ENCODE results near the gene KCND2. TPM values are rescaled to one million over a fixed set of nuclear protein-coding genes. Genes with fewer than 3 reads are reported as not detected.
A peak's percentile ranks its signal among the peaks of the same experiment; 100 is the strongest.

Gene KCND2
- total RNA-seq, 1 experiment from 2014 or later, result 0.72 TPM

DNA sequence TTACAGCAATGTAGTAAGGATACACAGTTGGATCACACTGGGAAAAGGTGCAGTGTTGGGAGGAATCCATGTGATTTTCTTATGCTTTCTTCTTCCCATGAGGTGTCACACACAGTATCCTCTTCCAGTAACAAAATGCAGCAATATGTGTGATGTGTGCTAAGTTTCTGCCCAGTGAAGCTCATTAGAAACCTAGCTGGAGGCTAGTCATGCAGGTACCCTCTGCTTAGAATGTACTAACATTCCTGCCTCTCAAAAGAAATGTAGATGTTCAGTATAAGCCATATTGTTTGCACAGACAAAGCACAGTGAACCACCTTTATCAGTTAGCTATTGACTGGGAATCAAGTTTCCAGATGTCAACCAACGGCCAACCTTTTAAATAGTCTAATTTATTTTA, 12.9 kb upstream of the KCND2 start:
- Histone ChIP-seq H4K20me1 (ENCODE audit: insufficient read depth) (no peaks in the 10 kb centered on the region), H3K79me2 (ENCODE audit: low read depth) (no peaks in the 10 kb centered on the region), H3K27ac (no peak overlapping the region), H3K9me2 (ENCODE audit: insufficient read depth) (no peaks in the 10 kb centered on the region), H3K36me3 (ENCODE audit: low read depth) (no peaks in the 10 kb centered on the region), H3K4me3 (no peak overlapping the region), H3K27me3 (ENCODE audit: insufficient read depth, low read depth) (no peaks in the 10 kb centered on the region), H3K9me3 (ENCODE audit: insufficient read depth, low read depth) (no peaks in the 10 kb centered on the region), H2AFZ (no peak overlapping the region), H3K4me2 (no peak overlapping the region), H3F3A (ENCODE audit: insufficient read depth, low read depth) (no peaks in the 10 kb centered on the region), H3K4me1 (replicated peaks; ENCODE audit: insufficient read depth) (no peaks in the 10 kb centered on the region)
- DNase-seq, result no peak
- intact Hi-C loops (cut with micrococcal nuclease; ENCODE audit: unreplicated experiment), result no loop called here
- POLR2A ChIA-PET (ENCODE audit: unreplicated experiment), result no interaction called here
- BruUV-seq (replicated peaks), result no TSS peak
- CTCF ChIA-PET, result no interaction called here
- TF ChIP-seq, protein P1, sequence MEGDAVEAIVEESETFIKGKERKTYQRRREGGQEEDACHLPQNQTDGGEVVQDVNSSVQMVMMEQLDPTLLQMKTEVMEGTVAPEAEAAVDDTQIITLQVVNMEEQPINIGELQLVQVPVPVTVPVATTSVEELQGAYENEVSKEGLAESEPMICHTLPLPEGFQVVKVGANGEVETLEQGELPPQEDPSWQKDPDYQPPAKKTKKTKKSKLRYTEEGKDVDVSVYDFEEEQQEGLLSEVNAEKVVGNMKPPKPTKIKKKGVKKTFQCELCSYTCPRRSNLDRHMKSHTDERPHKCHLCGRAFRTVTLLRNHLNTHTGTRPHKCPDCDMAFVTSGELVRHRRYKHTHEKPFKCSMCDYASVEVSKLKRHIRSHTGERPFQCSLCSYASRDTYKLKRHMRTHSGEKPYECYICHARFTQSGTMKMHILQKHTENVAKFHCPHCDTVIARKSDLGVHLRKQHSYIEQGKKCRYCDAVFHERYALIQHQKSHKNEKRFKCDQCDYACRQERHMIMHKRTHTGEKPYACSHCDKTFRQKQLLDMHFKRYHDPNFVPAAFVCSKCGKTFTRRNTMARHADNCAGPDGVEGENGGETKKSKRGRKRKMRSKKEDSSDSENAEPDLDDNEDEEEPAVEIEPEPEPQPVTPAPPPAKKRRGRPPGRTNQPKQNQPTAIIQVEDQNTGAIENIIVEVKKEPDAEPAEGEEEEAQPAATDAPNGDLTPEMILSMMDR (conservative IDR thresholded peaks at IDR 0.05), result no peak
- TF ChIP-seq EZH2 (IDR thresholded peaks at IDR 0.05; ENCODE audit: low read depth), result no peak

DNA sequence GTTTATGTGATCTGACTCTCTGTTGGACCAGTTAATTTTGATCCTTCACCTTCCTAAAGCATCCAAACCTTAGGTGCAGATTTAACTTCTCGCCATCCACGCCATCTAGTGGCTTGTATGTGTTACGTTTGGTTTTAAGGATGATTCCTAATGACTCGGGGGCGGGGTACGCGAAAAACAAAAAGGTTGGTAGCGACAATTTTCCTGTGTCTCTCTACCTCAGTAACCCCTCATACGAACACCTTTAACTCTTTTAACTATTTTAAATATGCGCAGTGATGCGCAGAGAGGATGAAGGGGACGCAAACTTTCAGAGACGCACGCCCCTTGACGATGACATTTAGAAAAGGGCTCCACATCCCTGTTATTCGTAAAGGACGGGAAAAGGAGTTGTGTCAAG, 714 bp upstream of the KCND2 start:
- Histone ChIP-seq H3K36me3 (ENCODE audit: low read depth) (no peaks in the 10 kb centered on the region), H3F3A (ENCODE audit: insufficient read depth, low read depth) (no peaks in the 10 kb centered on the region), H4K20me1 (ENCODE audit: insufficient read depth) (no peaks in the 10 kb centered on the region), H2AFZ (peak overlapping the region; percentile 87), H3K4me3 (peak overlapping the region; percentile 61), H3K9me2 (ENCODE audit: insufficient read depth) (no peaks in the 10 kb centered on the region), H3K4me2 (peak overlapping the region; percentile 94), H3K27me3 (ENCODE audit: insufficient read depth, low read depth) (0 out of 2 replicates have a peak, but pooled peaks cover 4% of the 10 kb centered on the region), H3K9me3 (ENCODE audit: insufficient read depth, low read depth) (no peaks in the 10 kb centered on the region), H3K4me1 (replicated peaks; ENCODE audit: insufficient read depth) (no peaks in the 10 kb centered on the region), H3K79me2 (ENCODE audit: low read depth) (no peaks in the 10 kb centered on the region), H3K27ac (no peak overlapping the region)
- BruUV-seq (replicated peaks), result no TSS peak
- TF ChIP-seq, protein P1 (conservative IDR thresholded peaks at IDR 0.05), result peak; percentile 83
- no peak for TF ChIP-seq EZH2 (IDR thresholded peaks at IDR 0.05; ENCODE audit: low read depth)
- ChIA-PET POLR2A (ENCODE audit: unreplicated experiment) (interaction anchor here (0.5 kb wide), 1 partner anchor 1681 kb away, joined by 6 read pairs; no protein-coding TSS in a partner anchor), CTCF (interaction anchor here (0.6 to 0.7 kb wide), 2 partner anchors 344 to 453 kb away, joined by 3 to 5 read pairs; no protein-coding TSS in a partner anchor)
- peak; percentile 39 to 44 for DNase-seq
- intact Hi-C loops (cut with micrococcal nuclease; ENCODE audit: unreplicated experiment), result loop anchor here (1.0 to 10.0 kb wide), 6 partner anchors 135 to 1002 kb away; no protein-coding TSS in a partner anchor

DNA sequence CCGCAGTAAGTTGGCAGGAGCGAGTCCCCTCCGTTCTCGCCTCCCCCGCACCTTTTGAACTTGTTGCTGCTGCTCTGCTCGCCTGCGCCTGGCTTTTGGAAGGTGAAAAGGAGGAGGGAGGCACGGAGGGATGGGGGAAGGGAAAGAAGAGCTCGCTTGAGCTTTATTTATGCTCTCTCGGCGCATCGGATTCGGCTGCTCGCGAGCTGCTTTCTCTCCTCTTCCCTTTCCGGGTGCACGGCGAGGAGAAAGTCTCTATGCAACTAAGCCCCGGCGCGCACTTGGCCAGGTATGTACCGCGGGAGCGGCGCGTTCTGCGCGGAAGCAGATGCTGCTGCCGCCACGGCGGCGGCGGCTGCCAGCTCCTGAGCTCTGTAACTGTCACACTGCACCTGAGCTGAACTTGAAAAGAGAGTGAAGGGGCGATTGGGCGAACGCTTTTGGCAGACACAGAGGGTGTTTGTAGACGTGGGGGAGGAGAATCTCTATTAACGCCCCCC, 551 bp downstream of the KCND2 start:
- intact Hi-C loops (cut with micrococcal nuclease; ENCODE audit: unreplicated experiment), result loop anchor here (2.0 to 10.0 kb wide), 3 partner anchors 133 to 726 kb away; no protein-coding TSS in a partner anchor
- no peaks in the 10 kb centered on the region for H4K20me1 ChIP-seq (ENCODE audit: insufficient read depth)
- peak overlapping the region; percentile 61; the same call in 1 of the 2 replicates for H3K4me3 ChIP-seq
- TF ChIP-seq, protein P1 (conservative IDR thresholded peaks at IDR 0.05), result no peak
- TF ChIP-seq EZH2 (IDR thresholded peaks at IDR 0.05; ENCODE audit: low read depth), result no peak
- H3K36me3 ChIP-seq (ENCODE audit: low read depth), result no peaks in the 10 kb centered on the region
- no peaks in the 10 kb centered on the region for H3K79me2 ChIP-seq (ENCODE audit: low read depth)
- peak overlapping the region; percentile 85 for H2AFZ ChIP-seq
- H3K4me2 ChIP-seq, result peak overlapping the region; percentile 94
- H3K27me3 ChIP-seq (ENCODE audit: insufficient read depth, low read depth), result 0 out of 2 replicates have a peak, but pooled peaks cover 4% of the 10 kb centered on the region
- no peaks in the 10 kb centered on the region for H3K4me1 ChIP-seq (replicated peaks; ENCODE audit: insufficient read depth)
- H3F3A ChIP-seq (ENCODE audit: insufficient read depth, low read depth), result no peaks in the 10 kb centered on the region
- H3K9me2 ChIP-seq (ENCODE audit: insufficient read depth), result no peaks in the 10 kb centered on the region
- no peak overlapping the region for H3K27ac ChIP-seq
- H3K9me3 ChIP-seq (ENCODE audit: insufficient read depth, low read depth), result no peaks in the 10 kb centered on the region
- ChIA-PET POLR2A (ENCODE audit: unreplicated experiment) (no interaction called here), CTCF (interaction anchor here (1.4 kb wide), 1 partner anchor 338 kb away, joined by 4 read pairs; no protein-coding TSS in a partner anchor)
- no TSS peak for BruUV-seq (replicated peaks)
- DNase-seq, result peak; percentile 38 to 47
